IMR-90 (cell line): ENCODE results near the gene RSBN1L. TPM values are rescaled to one million over a fixed set of nuclear protein-coding genes. Genes with fewer than 3 reads are reported as not detected.

Source experiments
- ATAC-seq: fragments of 200-7000 bp; cut with Tn5 transposase; 2 replicates; pipeline ENCODE4 v1.9.1; 2020; ENCODE audit warnings: low read depth, mild to moderate bottlenecking, moderate library complexity
- BruUV-seq: library from RNA; stranded (reverse); fragments of 400-500 nt; replicated peaks from 2 replicates; lab custom pipeline; 2021; lab: Mats Ljungman, UMichigan
- CTCF ChIA-PET: fragments of 300-600 bp; formaldehyde crosslinking; extraction: SDS; loops from one replicate; lab custom pipeline; 2021; ENCODE audit warnings: antibody characterized with exemption; lab: Yijun Ruan, JAX
- POLR2A ChIA-PET: fragments of 300-600 bp; sonication (Branson Sonifier 250); formaldehyde crosslinking; loops from one replicate; lab custom pipeline; 2022; ENCODE audit warnings: antibody characterized with exemption; ENCODE audit not compliant: unreplicated experiment; lab: Charles Lee
- DNase-seq: peaks from one replicate; pipeline ENCODE4 v3.0.0; 2013
- H2AFZ ChIP-seq: replicated peaks from 2 replicates; pipeline ENCODE3; 2013; ENCODE audit warnings: low read length, mild to moderate bottlenecking; ENCODE audit not compliant: poor library complexity
- H2AK5ac ChIP-seq: 2 replicates; pipeline ENCODE4 v1.6.1; 2013; ENCODE audit warnings: low read depth, low read length, inconsistent platforms
- H2AK9ac ChIP-seq: replicated peaks from 2 replicates; pipeline ENCODE3; 2013; ENCODE audit warnings: mild to moderate bottlenecking, low read depth, low read length, moderate library complexity; ENCODE audit not compliant: poor library complexity
- H2BK120ac ChIP-seq: 2 replicates; pipeline ENCODE4 v1.6.1; 2013; ENCODE audit warnings: low read depth, low read length, inconsistent platforms
- H2BK15ac ChIP-seq: 3 replicates; pipeline ENCODE4 v1.6.1; 2013; ENCODE audit warnings: low read depth, low read length, inconsistent platforms
- H2BK20ac ChIP-seq: 2 replicates; pipeline ENCODE4 v1.6.1; 2013; ENCODE audit warnings: low read depth, mild to moderate bottlenecking, inconsistent platforms, low read length, moderate library complexity
- H2BK5ac ChIP-seq: 2 replicates; pipeline ENCODE4 v1.6.1; 2013; ENCODE audit warnings: mild to moderate bottlenecking, low read depth, low read length, inconsistent platforms; ENCODE audit not compliant: poor library complexity, severe bottlenecking
- H3K14ac ChIP-seq: replicated peaks from 2 replicates; pipeline ENCODE4 v1.6.1; 2013; ENCODE audit warnings: low read depth, low read length, inconsistent platforms
- H3K18ac ChIP-seq: 2 replicates; pipeline ENCODE4 v1.6.1; 2013; ENCODE audit warnings: low read depth, low read length, control low read depth
- H3K23ac ChIP-seq: 2 replicates; pipeline ENCODE4 v1.6.1; 2013; ENCODE audit warnings: low read depth, low read length, inconsistent platforms
- H3K27ac ChIP-seq: 2 replicates; pipeline ENCODE4 v1.5.1; 2013; ENCODE audit warnings: mild to moderate bottlenecking, control low read depth, low read length; ENCODE audit not compliant: insufficient read depth
- H3K27me3 ChIP-seq: 2 replicates; pipeline ENCODE4 v1.6.1; 2013; ENCODE audit warnings: low read length; ENCODE audit not compliant: control insufficient read depth, insufficient read depth
- H3K36me3 ChIP-seq: 2 replicates; pipeline ENCODE4 v1.6.1; 2013; ENCODE audit warnings: low read length, mixed read lengths; ENCODE audit not compliant: control insufficient read depth, insufficient read depth
- H3K4ac ChIP-seq: 2 replicates; pipeline ENCODE4 v1.6.1; 2013; ENCODE audit warnings: low read depth, low read length, inconsistent platforms
- H3K4me1 ChIP-seq: 2 replicates; pipeline ENCODE4 v1.6.1; 2013; ENCODE audit warnings: low read length, mixed read lengths; ENCODE audit not compliant: control insufficient read depth, insufficient read depth
- H3K4me2 ChIP-seq: 2 replicates; pipeline ENCODE4 v1.6.1; 2013; ENCODE audit warnings: low read depth, mild to moderate bottlenecking, control low read depth, low read length, moderate library complexity
- H3K4me3 ChIP-seq: 2 replicates; pipeline ENCODE4 v1.5.1; 2013; ENCODE audit warnings: low read depth, mild to moderate bottlenecking, control low read depth, low read length, moderate library complexity; ENCODE audit not compliant: insufficient read depth
- H3K56ac ChIP-seq: 2 replicates; pipeline ENCODE4 v1.6.1; 2013; ENCODE audit warnings: low read length, inconsistent platforms; ENCODE audit not compliant: insufficient read depth; ENCODE audit errors: extremely low read depth
- H3K79me1 ChIP-seq, 2 experiments: 2 replicates each; pipeline ENCODE4 v1.6.1; 2013; ENCODE audit warnings: low read length in 2 of 2, inconsistent platforms in 1 of 2, low read depth in 1 of 2
- H3K9ac ChIP-seq: 2 replicates; pipeline ENCODE4 v1.6.1; 2013; ENCODE audit warnings: low read depth, low read length, control low read depth
- H3K9me1 ChIP-seq: 2 replicates; pipeline ENCODE4 v1.6.1; 2013; ENCODE audit warnings: low read length, inconsistent platforms; ENCODE audit not compliant: insufficient read depth
- H3K9me3 ChIP-seq: 2 replicates; pipeline ENCODE4 v1.6.1; 2013; ENCODE audit warnings: low read length; ENCODE audit not compliant: control insufficient read depth, insufficient read depth
- H4K20me1 ChIP-seq: 2 replicates; pipeline ENCODE4 v1.6.1; 2013; ENCODE audit warnings: low read length, inconsistent platforms; ENCODE audit not compliant: insufficient read depth
- H4K5ac ChIP-seq: 2 replicates; pipeline ENCODE4 v1.6.1; 2013; ENCODE audit warnings: mild to moderate bottlenecking, low read depth, low read length, control low read depth
- H4K8ac ChIP-seq, 2 experiments: 2 replicates each; pipeline ENCODE4 v1.6.1; 2013; ENCODE audit warnings: low read depth in 2 of 2, low read length in 2 of 2, control low read depth in 1 of 2, inconsistent platforms in 1 of 2
- H4K91ac ChIP-seq: 2 replicates; pipeline ENCODE4 v1.6.1; 2013; ENCODE audit warnings: low read depth, low read length, inconsistent platforms; ENCODE audit not compliant: insufficient read depth
- CEBPB ChIP-seq: IDR thresholded peaks from 2 replicates; pipeline ENCODE4 v1.6.1; 2012; ENCODE audit warnings: low read depth, low read length, improper control_type of control experiment
- CHD1 ChIP-seq: IDR thresholded peaks from 2 replicates; pipeline ENCODE4 v1.6.1; 2012; ENCODE audit warnings: low read depth, low read length, improper control_type of control experiment
- MAFK ChIP-seq: IDR thresholded peaks from 2 replicates; pipeline ENCODE4 v1.6.1; 2012; ENCODE audit warnings: low read depth, low read length, improper control_type of control experiment
- POLR2A ChIP-seq: IDR thresholded peaks from 2 replicates; pipeline ENCODE4 v1.6.1; 2012; ENCODE audit warnings: mild to moderate bottlenecking, low read depth, low read length
- RAD21 ChIP-seq: IDR thresholded peaks from 2 replicates; pipeline ENCODE4 v1.6.1; 2012; ENCODE audit warnings: low read length, improper control_type of control experiment
- RCOR1 ChIP-seq: IDR thresholded peaks from 2 replicates; pipeline ENCODE4 v1.6.1; 2012; ENCODE audit warnings: mild to moderate bottlenecking, low read length, improper control_type of control experiment; ENCODE audit not compliant: insufficient replicate concordance
- USF2 ChIP-seq: fragments of 150-350 bp; IDR thresholded peaks from 2 replicates; pipeline ENCODE4 v1.6.1; 2017; ENCODE audit warnings: mild to moderate bottlenecking, antibody characterized with exemption, low read length, low read depth
- WGBS, 2 experiments: methylation state at CpG; one replicate each; pipeline versions ENCODE4 v1.1.5 to v1.1.7; 2013; ENCODE audit warnings: missing lambda C conversion rate in 2 of 2; ENCODE audit not compliant: insufficient read length in 1 of 2; ENCODE audit errors: extremely low coverage in 2 of 2; 5-methylcytosine and 5-hydroxymethylcytosine counted together
- dilution Hi-C: fragments of 300-500 bp; cut with HindIII; formaldehyde crosslinking; loops from one replicate; pipeline ENCODE4 v1.14.3; 2018; ENCODE audit warnings: low sequenced_read_pairs; ENCODE audit not compliant: unreplicated experiment
- in situ Hi-C: fragments of 300-500 bp; cut with MboI; formaldehyde crosslinking; loops from 3 replicates; pipeline ENCODE4 v1.14.3; 2019; ENCODE audit warnings: low sequenced_read_pairs, inconsistent platforms, mixed read lengths
- intact Hi-C: fragments of 100-400 bp; cut with micrococcal nuclease; formaldehyde crosslinking; loops from 2 replicates; pipeline ENCODE4 v1.10.0; 2022
- polyA plus RNA-seq, 3 experiments: library from polyadenylated mRNA; depleted of rRNA; stranded (reverse); fragments of >200 nt; gene quantifications; 2 replicates each; pipeline ENCODE4 v1.2.3, GENCODE V29; 2012; ENCODE audit warnings: low replicate concordance in 1 of 3
- total RNA-seq: library from RNA; depleted of rRNA; stranded (reverse); fragments of >200 nt; gene quantifications from 2 replicates; pipeline ENCODE4 v1.2.3, GENCODE V29; 2012
- TF ChIP-seq, protein P1 (sequence below): conservative IDR thresholded peaks from 2 replicates; pipeline ENCODE4 v1.5.1; 2012; ENCODE audit warnings: mild to moderate bottlenecking, low read depth, low read length, improper control_type of control experiment

Gene RSBN1L
- total and polyA plus RNA-seq, 2 of the 4 experiments (the other 2 are of a cell fraction) = 7.8 to 14.7 TPM

GRCh38 chr7:77831481-77831880, 135.2 kb downstream of the RSBN1L start:
- no peak overlapping the region for H3K4me3 ChIP-seq
- 100% methylated on average over 1 of the region's 7 CpGs; no CpG with 5 or more reads in 1 of the 2 experiments for WGBS, 2 experiments
- H3K9ac ChIP-seq = no peak overlapping the region
- CTCF ChIA-PET = no interaction called here
- DNase-seq = no peak
- H2BK5ac ChIP-seq = no peak overlapping the region
- H3K18ac ChIP-seq = no peak overlapping the region
- H4K5ac ChIP-seq = no peak overlapping the region
- H3K4me1 ChIP-seq = peaks cover 7% of the 10 kb centered on the region
- H2BK120ac ChIP-seq = no peak overlapping the region
- no peak overlapping the region for H4K91ac ChIP-seq
- H3K36me3 ChIP-seq = no peaks in the 10 kb centered on the region
- in situ Hi-C loops (no loop called here), intact Hi-C loops (no loop called here), dilution Hi-C loops (no loop called here)
- TF ChIP-seq MAFK (0 out of 2 replicates have a peak, but pooled peaks have one; percentile 8), USF2 (no peak), RCOR1 (no peak), RAD21 (no peak), POLR2A (no peak), CEBPB (no peak), CHD1 (no peak)
- TF ChIP-seq, protein P1, sequence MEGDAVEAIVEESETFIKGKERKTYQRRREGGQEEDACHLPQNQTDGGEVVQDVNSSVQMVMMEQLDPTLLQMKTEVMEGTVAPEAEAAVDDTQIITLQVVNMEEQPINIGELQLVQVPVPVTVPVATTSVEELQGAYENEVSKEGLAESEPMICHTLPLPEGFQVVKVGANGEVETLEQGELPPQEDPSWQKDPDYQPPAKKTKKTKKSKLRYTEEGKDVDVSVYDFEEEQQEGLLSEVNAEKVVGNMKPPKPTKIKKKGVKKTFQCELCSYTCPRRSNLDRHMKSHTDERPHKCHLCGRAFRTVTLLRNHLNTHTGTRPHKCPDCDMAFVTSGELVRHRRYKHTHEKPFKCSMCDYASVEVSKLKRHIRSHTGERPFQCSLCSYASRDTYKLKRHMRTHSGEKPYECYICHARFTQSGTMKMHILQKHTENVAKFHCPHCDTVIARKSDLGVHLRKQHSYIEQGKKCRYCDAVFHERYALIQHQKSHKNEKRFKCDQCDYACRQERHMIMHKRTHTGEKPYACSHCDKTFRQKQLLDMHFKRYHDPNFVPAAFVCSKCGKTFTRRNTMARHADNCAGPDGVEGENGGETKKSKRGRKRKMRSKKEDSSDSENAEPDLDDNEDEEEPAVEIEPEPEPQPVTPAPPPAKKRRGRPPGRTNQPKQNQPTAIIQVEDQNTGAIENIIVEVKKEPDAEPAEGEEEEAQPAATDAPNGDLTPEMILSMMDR = no peak
- no peak for ATAC-seq
- peaks cover 24 to 62% of the 10 kb centered on the region in 2 experiments for H3K79me1 ChIP-seq
- H4K20me1 ChIP-seq = peaks cover 4% of the 10 kb centered on the region; the same call in 1 of the 2 replicates
- no peak overlapping the region for H4K8ac ChIP-seq
- no peaks in the 10 kb centered on the region for H3K9me3 ChIP-seq
- 0 out of 2 replicates have a peak overlapping the region, but pooled peaks have one; percentile 62 for H3K14ac ChIP-seq
- H3K9me1 ChIP-seq = peaks cover 12% of the 10 kb centered on the region; the same call in 1 of the 2 replicates
- no peak overlapping the region for H2BK20ac ChIP-seq
- H2AK5ac ChIP-seq = no peak overlapping the region
- H3K4me2 ChIP-seq = no peak overlapping the region
- POLR2A ChIA-PET = no interaction called here
- H3K23ac ChIP-seq = no peak overlapping the region
- H3K4ac ChIP-seq = no peak overlapping the region; the same call in 1 of the 2 replicates
- no peak overlapping the region for H2BK15ac ChIP-seq
- BruUV-seq = no TSS peak
- H2AFZ ChIP-seq = no peak overlapping the region
- H3K56ac ChIP-seq = no peak overlapping the region
- H3K27ac ChIP-seq = no peak overlapping the region
- no peaks in the 10 kb centered on the region for H3K27me3 ChIP-seq
- no peak overlapping the region for H2AK9ac ChIP-seq
